GM21515 (cell line): ENCODE measurements around the gene ATG9B.

Source experiments
- ATAC-seq: cut with Tn5 transposase; IDR thresholded peaks from one replicate; pipeline ENCODE4 v1.9.1; 2021; ENCODE audit not compliant: unreplicated experiment

ATG9B gene

GRCh38 chr7:150971242-150972022, 52.9 kb downstream of the ATG9B start:
- ATAC-seq = no peak

DNA sequence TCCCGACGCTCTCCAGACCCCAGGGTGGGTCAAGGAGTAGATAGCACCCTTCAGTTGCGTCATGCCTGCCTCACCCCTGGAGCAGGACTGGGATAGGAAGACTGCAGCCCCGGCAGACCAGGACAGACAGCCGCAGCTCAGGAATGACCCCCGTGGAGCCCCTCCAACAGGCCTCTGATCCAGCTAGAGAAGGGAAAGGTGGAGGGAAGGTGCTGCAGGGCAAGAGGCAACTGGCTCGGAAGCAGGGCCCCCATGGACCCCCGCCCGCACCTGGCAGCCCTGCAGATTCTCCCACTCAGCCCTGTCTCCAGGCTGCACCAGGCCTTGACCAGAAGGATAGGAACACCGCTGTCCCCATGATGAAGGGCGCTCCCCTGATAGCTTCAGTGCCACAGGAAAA, 53.9 kb downstream of the ATG9B start:
- ATAC-seq = no peak

- ATAC-seq = no peak
Measured at GRCh38 chr7:150969475-150969874, 54.8 kb downstream of the ATG9B start.

DNA sequence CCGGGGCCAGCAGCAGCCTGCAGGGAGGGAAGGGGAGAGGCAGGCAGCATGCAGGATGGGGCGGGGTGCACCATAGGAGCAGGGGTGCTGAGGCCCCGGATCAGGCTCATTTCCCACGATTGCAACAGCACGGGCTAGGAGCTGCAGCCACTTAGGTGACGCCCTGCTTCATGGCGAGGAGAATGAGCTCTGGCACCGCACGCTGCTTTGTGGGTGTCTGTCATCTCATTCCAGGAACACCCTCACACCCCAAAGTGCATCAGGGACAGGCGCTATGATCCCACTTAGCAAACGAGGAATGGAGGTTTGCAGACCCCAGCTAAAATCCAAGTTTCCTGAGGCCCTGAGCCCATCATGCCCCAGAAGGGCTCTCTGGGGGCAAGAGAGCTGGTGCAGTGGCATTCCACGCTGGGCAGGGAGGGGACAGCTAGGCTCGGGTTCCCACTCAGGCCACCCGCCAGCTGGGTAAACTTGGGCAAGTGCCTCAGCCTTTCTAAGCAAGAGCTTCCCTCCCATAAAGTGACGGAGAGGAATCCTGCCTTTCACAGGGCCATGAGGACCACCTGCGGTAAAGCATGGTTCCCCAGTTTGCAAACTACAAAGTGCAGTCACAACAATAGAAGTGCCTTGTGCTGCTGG, 55.4 kb downstream of the ATG9B start:
- no peak for ATAC-seq

- no peak for ATAC-seq
Measured at GRCh38 chr7:150968056-150968733, 56.1 kb downstream of the ATG9B start.

DNA sequence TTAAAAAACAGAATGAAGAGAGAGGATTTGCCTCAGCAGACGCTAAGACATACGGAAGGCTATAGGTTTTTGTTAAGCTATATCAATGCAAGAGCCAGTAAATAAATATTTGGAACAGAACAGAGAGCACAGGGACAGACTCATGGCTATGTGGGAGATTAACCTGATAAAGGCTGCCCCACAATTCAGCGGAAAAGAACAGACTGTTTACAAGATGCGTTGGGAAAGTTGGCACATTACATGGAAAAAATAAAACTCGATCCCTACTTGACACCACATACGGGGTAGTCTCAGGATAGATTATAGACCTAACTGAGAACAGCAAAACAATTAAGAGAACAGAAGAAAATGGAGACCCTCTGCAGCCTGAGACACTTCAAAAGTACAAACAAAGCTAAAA, 56.9 kb downstream of the ATG9B start:
- ATAC-seq = no peak

- no peak for ATAC-seq
Measured at GRCh38 chr7:150966002-150966401, 58.3 kb downstream of the ATG9B start.

DNA sequence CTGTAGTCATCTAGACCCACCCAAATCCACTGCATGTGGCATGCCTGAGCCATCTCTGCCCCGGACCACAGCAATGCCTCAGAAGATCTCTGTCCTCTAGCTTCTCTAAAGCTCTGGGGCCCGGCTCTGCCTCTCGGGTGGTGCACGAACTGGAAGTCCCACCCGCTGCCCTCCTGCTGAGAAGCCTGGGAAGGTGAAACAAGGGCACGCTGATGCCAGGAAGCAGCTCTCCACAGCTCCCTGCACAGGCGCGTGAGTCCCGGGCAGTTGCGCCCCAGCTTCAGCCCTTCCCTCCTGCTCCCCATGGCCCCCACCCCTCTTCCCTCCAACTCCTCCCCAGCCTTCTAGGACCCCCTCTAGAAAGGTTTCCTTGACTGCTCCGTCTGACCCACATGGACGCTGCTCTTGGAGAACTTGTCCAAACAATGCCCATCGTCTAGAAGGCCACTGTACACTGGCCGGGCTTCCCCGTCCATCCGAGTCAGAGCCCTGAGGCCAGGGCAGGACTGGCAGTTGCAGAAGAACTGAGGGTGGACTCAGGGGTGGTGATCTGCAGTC, 58.9 kb downstream of the ATG9B start:
- no peak for ATAC-seq
